Activated naive CD4-positive, alpha-beta T cell treated with anti-CD3 and anti-CD28 coated beads, Interleukin-2, amount 10 ng/mL, durations not matched to agents 7 days and 5 days (primary cell): ENCODE results near the gene OXNAD1.

Source experiments
- CTCF ChIA-PET: fragments of 350-600 bp; sonication (Branson Sonifier 250); formaldehyde crosslinking; loops from one replicate; lab custom pipeline; 2021; ENCODE audit warnings: antibody characterized with exemption; lab: Charles Lee
- DNase-seq: peaks from one replicate; pipeline ENCODE4 v3.0.0-alpha.2; 2020
- H3K27ac Mint-ChIP-seq: one replicate; pipeline ENCODE4 v1.8.0; 2021; ENCODE audit warnings: mild to moderate bottlenecking, moderate library complexity, mixed read lengths
- H3K27me3 Mint-ChIP-seq: one replicate; pipeline ENCODE4 v1.8.0; 2021; ENCODE audit warnings: mild to moderate bottlenecking, mixed read lengths
- H3K36me3 Mint-ChIP-seq: one replicate; pipeline ENCODE4 v1.8.0; 2021; ENCODE audit warnings: mixed read lengths
- H3K4me1 Mint-ChIP-seq: one replicate; pipeline ENCODE4 v1.8.0; 2021; ENCODE audit warnings: mixed read lengths
- H3K4me3 Mint-ChIP-seq: one replicate; pipeline ENCODE4 v1.8.0; 2021; ENCODE audit warnings: mild to moderate bottlenecking, moderate library complexity, mixed read lengths
- H3K9me3 Mint-ChIP-seq: one replicate; pipeline ENCODE4 v1.8.0; 2021; ENCODE audit warnings: mixed read lengths

OXNAD1 gene

GRCh38 chr3:16239780-16240179, 25.2 kb upstream of the OXNAD1 start:
- Mint-ChIP-seq H3K27ac (no peak overlapping the region), H3K9me3 (no peaks in the 10 kb centered on the region), H3K4me3 (no peak overlapping the region), H3K4me1 (peaks cover 9% of the 10 kb centered on the region), H3K27me3 (no peaks in the 10 kb centered on the region), H3K36me3 (no peaks in the 10 kb centered on the region)
- CTCF ChIA-PET: no interaction called here
- no peak for DNase-seq

GRCh38 chr3:16240229-16241023, 24.6 kb upstream of the OXNAD1 start:
- no peak for DNase-seq
- Mint-ChIP-seq H3K36me3 (no peaks in the 10 kb centered on the region), H3K27ac (peak overlapping the region; percentile 8), H3K9me3 (no peaks in the 10 kb centered on the region), H3K4me3 (no peak overlapping the region), H3K4me1 (peaks cover 9% of the 10 kb centered on the region), H3K27me3 (no peaks in the 10 kb centered on the region)
- CTCF ChIA-PET: no interaction called here

GRCh38 chr3:16241225-16241624, 23.8 kb upstream of the OXNAD1 start:
- no peaks in the 10 kb centered on the region for H3K9me3 Mint-ChIP-seq
- CTCF ChIA-PET: interaction anchor here (1.4 kb wide), 1 partner anchor 30 kb away, joined by 4 read pairs; no protein-coding TSS in a partner anchor
- no peak for DNase-seq
- no peaks in the 10 kb centered on the region for H3K27me3 Mint-ChIP-seq
- peaks cover 9% of the 10 kb centered on the region for H3K4me1 Mint-ChIP-seq
- H3K36me3 Mint-ChIP-seq: no peaks in the 10 kb centered on the region
- H3K27ac Mint-ChIP-seq: no peak overlapping the region
- no peak overlapping the region for H3K4me3 Mint-ChIP-seq

- Mint-ChIP-seq H3K27ac (no peak overlapping the region), H3K36me3 (no peaks in the 10 kb centered on the region), H3K9me3 (no peaks in the 10 kb centered on the region), H3K27me3 (no peaks in the 10 kb centered on the region), H3K4me1 (peaks cover 12% of the 10 kb centered on the region), H3K4me3 (no peak overlapping the region)
- CTCF ChIA-PET: interaction anchor here (1.4 kb wide), 1 partner anchor 31 kb away, joined by 4 read pairs; no protein-coding TSS in a partner anchor
- no peak for DNase-seq
These were observed 22.8 kb upstream of the OXNAD1 start for GRCh38 chr3:16242177-16242576.

GRCh38 chr3:16243706-16244490, 21.1 kb upstream of the OXNAD1 start:
- no peak for DNase-seq
- CTCF ChIA-PET: interaction anchor here (0.8 to 1.9 kb wide), 5 partner anchors 9 to 195 kb away, joined by 3 to 13 read pairs (median 4); no protein-coding TSS in a partner anchor
- H3K4me3 Mint-ChIP-seq: no peak overlapping the region
- H3K4me1 Mint-ChIP-seq: peaks cover 17% of the 10 kb centered on the region
- H3K9me3 Mint-ChIP-seq: no peaks in the 10 kb centered on the region
- no peaks in the 10 kb centered on the region for H3K36me3 Mint-ChIP-seq
- H3K27me3 Mint-ChIP-seq: no peaks in the 10 kb centered on the region
- H3K27ac Mint-ChIP-seq: no peak overlapping the region

GRCh38 chr3:16245609-16246008, 19.4 kb upstream of the OXNAD1 start:
- H3K27me3 Mint-ChIP-seq: no peaks in the 10 kb centered on the region
- CTCF ChIA-PET: interaction anchor here (0.9 to 1.5 kb wide), 4 partner anchors 9 to 196 kb away, joined by 3 to 5 read pairs (median 4); no protein-coding TSS in a partner anchor
- no peaks in the 10 kb centered on the region for H3K9me3 Mint-ChIP-seq
- no peak for DNase-seq
- H3K4me1 Mint-ChIP-seq: peaks cover 13% of the 10 kb centered on the region
- no peak overlapping the region for H3K4me3 Mint-ChIP-seq
- H3K36me3 Mint-ChIP-seq: no peaks in the 10 kb centered on the region
- H3K27ac Mint-ChIP-seq: no peak overlapping the region

- Mint-ChIP-seq H3K27me3 (no peaks in the 10 kb centered on the region), H3K4me3 (no peak overlapping the region), H3K27ac (no peak overlapping the region), H3K36me3 (no peaks in the 10 kb centered on the region), H3K9me3 (no peaks in the 10 kb centered on the region), H3K4me1 (peaks cover 8% of the 10 kb centered on the region)
- peak; percentile 84 for DNase-seq
- CTCF ChIA-PET: interaction anchor here (0.9 to 2.2 kb wide), 6 partner anchors 12 to 617 kb away, joined by 3 to 10 read pairs (median 3); partner anchors contain the start of genes DPH3 and OXNAD1
These were observed 17.5 kb upstream of the OXNAD1 start for GRCh38 chr3:16247282-16248061.

GRCh38 chr3:16248556-16248955, 16.5 kb upstream of the OXNAD1 start:
- no peaks in the 10 kb centered on the region for H3K27me3 Mint-ChIP-seq
- DNase-seq: no peak
- H3K36me3 Mint-ChIP-seq: no peaks in the 10 kb centered on the region
- no peaks in the 10 kb centered on the region for H3K9me3 Mint-ChIP-seq
- CTCF ChIA-PET: interaction anchor here (0.6 to 2.2 kb wide), 7 partner anchors 16 to 201 kb away, joined by 3 to 10 read pairs (median 4); partner anchors contain the start of genes DPH3 and OXNAD1
- peaks cover 8% of the 10 kb centered on the region for H3K4me1 Mint-ChIP-seq
- no peak overlapping the region for H3K27ac Mint-ChIP-seq
- no peak overlapping the region for H3K4me3 Mint-ChIP-seq

- no peaks in the 10 kb centered on the region for H3K9me3 Mint-ChIP-seq
- CTCF ChIA-PET: interaction anchor here (2.2 kb wide), 1 partner anchor 200 kb away, joined by 10 read pairs; no protein-coding TSS in a partner anchor
- peak; percentile 43 for DNase-seq
- no peak overlapping the region for H3K4me3 Mint-ChIP-seq
- H3K36me3 Mint-ChIP-seq: no peaks in the 10 kb centered on the region
- H3K27ac Mint-ChIP-seq: no peak overlapping the region
- peaks cover 11% of the 10 kb centered on the region for H3K4me1 Mint-ChIP-seq
- no peaks in the 10 kb centered on the region for H3K27me3 Mint-ChIP-seq
These were observed 15.7 kb upstream of the OXNAD1 start for GRCh38 chr3:16249336-16249735.

- no peaks in the 10 kb centered on the region for H3K36me3 Mint-ChIP-seq
- no peak overlapping the region for H3K27ac Mint-ChIP-seq
- H3K27me3 Mint-ChIP-seq: no peaks in the 10 kb centered on the region
- DNase-seq: no peak
- CTCF ChIA-PET: no interaction called here
- H3K4me3 Mint-ChIP-seq: no peak overlapping the region
- no peaks in the 10 kb centered on the region for H3K9me3 Mint-ChIP-seq
- peaks cover 16% of the 10 kb centered on the region for H3K4me1 Mint-ChIP-seq
These were observed 15.1 kb upstream of the OXNAD1 start for GRCh38 chr3:16249886-16250285.

GRCh38 chr3:16251316-16252085, 13.5 kb upstream of the OXNAD1 start:
- H3K4me3 Mint-ChIP-seq: no peak overlapping the region
- H3K36me3 Mint-ChIP-seq: no peaks in the 10 kb centered on the region
- no peaks in the 10 kb centered on the region for H3K9me3 Mint-ChIP-seq
- H3K27me3 Mint-ChIP-seq: no peaks in the 10 kb centered on the region
- no peak for DNase-seq
- no peak overlapping the region for H3K27ac Mint-ChIP-seq
- CTCF ChIA-PET: interaction anchor here (1.0 to 1.2 kb wide), 2 partner anchors 202 to 436 kb away, joined by 3 read pairs; no protein-coding TSS in a partner anchor
- peaks cover 23% of the 10 kb centered on the region for H3K4me1 Mint-ChIP-seq

- DNase-seq: no peak
- CTCF ChIA-PET: interaction anchor here (1.0 to 3.4 kb wide), 4 partner anchors 8 to 203 kb away, joined by 3 to 8 read pairs (median 4); partner anchors contain the start of genes DPH3 and OXNAD1
These were observed 12.6 kb upstream of the OXNAD1 start for GRCh38 chr3:16252243-16252978.

More at GRCh38 chr3:16252243-16252978, 12.6 kb upstream of the OXNAD1 start:
- Mint-ChIP-seq H3K27ac (no peak overlapping the region), H3K4me1 (peaks cover 18% of the 10 kb centered on the region), H3K9me3 (no peaks in the 10 kb centered on the region), H3K4me3 (no peak overlapping the region), H3K36me3 (peaks cover 3% of the 10 kb centered on the region), H3K27me3 (no peaks in the 10 kb centered on the region)
